ENCODE data around the gene ZNF446.
"Not testable (repeated sequence)": the region's sequence is repeated elsewhere in the genome, so short reads cannot be mapped to it uniquely, and the experiment has no call there.

Gene ZNF446

DNA sequence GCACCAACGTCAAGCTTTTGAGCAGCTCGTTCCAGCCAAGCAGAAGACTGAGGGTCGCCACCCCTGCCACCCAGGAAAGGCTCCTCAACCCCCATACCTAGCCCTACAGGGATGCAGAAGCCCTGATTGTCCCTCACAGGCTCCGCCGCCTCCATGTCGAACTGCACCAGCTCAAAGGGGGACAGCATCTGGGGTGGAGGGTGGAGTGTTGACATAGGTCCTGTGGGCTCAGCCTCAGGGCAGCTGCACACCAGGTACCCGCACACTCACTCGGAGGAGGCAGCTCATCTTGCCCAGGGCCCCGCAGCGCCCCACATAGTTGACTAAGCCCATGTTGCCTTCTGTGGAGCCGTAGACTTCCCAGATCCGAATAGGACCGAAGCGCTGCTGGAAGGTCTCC lies 24.1 kb downstream of the ZNF446 start:
- no peak for DNase-seq (ENCODE audit: low read depth)

DNA sequence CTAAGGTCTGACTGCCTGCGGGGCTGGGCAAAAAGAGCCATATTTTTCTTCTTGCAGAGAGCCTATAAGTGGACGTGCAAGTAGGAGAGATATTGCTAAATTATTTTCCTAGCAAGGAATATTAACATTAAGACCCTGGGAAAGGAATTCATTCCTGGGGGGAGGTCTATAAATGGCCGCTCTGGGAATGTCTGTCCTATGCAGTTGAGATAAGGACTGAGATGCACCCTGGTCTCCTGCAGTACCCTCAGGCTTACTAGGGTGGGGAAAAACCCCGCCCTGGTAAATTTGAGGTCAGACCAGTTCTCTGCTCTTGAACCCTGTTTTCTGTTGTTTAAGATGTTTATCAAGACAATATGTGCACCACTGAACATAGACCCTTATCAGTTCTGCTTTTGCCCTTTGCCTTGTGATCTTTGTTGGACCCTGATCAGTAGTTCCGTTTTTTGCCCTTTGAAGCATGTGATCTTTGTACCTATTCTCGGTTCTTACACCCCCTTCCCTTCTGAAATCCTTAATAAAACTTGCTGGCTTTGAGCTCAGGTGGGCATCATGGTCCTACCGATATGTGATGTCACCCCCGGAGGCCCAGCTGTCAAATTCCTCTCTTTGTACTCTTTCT lies 31.6 kb downstream of the ZNF446 start:
- DNase-seq (ENCODE audit: low read depth) = not testable (repeated sequence)

DNA sequence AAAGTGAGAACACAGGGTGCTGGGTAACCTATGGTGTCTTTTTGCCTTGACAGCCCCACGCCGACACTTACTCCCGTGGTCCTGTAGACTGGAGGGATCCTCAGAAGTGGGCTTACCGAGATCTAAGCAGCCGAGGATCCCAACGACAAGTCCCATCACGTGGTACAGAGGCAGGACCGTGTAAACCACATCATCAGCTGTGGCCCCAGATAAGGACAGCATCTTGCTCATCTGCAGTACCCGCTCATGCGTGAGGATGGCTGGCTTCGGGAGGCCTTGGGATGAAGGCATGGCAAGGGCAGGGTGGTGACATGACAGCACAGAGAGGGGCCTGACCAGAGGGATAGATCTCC lies 33.6 kb downstream of the ZNF446 start:
- DNase-seq (ENCODE audit: low read depth) = no peak

DNA sequence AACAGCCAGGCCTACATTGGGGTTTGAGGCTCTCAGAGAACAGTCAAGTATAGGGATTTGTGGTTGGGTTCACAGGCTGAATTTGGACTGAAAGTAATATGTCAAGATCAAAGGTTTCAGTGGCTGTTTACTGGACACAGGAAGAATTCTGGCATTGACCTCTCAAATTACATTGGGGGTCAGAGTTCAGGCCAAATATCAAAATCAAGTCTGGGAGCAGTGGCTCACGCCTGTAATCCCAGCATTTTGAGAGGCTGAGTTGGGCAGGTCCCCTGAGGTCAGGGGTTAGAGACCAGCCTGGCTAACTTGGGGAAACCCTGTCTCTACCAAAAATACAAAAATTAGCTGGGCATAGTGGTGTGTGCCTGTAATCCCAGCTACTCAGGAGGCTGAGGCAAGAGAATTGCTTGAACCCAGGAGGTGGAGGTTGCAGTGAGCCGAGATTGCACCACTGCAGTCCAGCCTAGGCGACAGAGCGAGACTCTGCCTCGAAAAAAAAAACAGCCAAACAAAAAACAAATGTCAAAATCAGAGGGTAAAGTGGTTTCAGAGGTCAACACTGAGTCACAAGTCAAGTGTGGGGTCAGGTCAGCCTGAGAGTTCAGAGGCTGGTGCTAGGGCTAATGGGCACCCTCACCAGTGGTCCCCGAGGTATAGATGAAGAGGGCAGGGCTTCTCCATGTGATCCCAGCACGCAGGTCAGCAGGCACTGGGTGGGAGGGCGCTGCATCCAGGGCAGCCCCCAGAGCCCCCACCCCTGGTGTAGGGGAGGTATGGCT lies 34.1 kb downstream of the ZNF446 start:
- no peak for DNase-seq (ENCODE audit: low read depth)

DNA sequence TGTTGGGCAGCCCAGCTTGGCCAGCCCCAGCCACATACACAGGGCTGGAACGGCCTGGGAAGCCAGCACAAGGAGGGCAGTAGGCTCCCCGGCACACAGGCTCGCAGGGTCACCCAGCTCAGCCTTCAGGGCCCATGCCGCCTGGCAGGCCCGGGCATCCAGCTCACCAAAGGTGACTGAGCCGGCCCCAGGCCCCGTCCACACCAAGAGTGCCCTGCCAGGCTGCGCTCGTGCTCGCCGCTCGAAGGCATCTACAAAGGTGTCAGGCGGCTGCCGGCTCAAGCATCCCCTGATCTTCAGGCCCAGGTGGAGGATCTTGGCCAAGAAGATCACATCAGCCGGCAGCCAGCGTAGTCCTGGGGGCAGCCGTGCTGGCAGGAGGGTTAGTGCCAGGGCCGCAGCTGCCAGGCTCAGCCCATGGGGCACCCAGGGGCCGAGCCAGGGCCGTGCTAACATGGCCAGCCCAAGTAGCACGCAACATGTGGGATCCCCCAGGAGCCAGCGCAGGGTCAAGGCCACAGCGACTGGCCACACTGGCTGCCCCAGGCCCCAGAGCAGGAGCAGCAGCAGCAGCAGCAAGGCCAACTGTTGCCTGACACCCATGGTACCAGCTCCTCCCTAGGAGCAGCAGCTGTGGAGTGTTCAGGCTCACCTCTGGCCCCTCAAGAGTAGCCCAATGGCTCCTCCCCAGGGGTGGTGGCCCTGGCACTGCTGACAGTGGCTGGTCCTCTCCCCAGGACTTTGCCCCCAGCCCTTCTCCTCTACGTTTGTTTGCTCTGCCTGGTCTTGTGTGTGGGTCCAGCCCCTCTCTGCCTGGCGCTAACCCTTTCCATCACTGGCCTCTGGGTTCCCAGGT lies 35.4 kb downstream of the ZNF446 start, which contains the start of gene SLC27A5:
Gene SLC27A5, minus strand, starts transcription at position 640 of the 856 bp plus-strand sequence. Its CDS starts 37 bp downstream, at position 603.
- DNase-seq (ENCODE audit: low read depth) = no peak

DNA sequence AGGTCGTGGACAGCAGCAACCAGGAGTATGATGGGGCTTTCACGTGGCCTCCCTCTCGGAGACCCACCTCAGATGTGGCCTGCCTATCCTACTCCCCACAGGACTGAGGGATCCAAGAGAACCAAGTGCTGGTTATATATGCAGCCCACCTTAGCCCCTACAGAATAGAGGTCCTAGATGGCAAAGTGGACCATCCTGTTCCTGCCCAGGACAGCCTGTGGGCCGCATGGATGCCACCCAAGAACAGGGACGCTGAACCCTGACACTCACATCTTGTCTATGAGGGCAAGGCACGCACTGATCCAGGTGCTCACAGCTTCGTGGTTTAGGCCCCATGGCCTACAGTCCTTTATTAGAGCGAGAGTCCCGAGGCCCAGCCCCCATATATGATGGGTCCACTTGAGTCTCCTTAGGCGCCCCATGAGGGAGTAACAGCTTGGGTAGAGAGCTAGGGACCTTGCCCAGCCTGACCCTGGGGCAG lies 37.1 kb downstream of the ZNF446 start:
- no peak for DNase-seq (ENCODE audit: low read depth)

DNA sequence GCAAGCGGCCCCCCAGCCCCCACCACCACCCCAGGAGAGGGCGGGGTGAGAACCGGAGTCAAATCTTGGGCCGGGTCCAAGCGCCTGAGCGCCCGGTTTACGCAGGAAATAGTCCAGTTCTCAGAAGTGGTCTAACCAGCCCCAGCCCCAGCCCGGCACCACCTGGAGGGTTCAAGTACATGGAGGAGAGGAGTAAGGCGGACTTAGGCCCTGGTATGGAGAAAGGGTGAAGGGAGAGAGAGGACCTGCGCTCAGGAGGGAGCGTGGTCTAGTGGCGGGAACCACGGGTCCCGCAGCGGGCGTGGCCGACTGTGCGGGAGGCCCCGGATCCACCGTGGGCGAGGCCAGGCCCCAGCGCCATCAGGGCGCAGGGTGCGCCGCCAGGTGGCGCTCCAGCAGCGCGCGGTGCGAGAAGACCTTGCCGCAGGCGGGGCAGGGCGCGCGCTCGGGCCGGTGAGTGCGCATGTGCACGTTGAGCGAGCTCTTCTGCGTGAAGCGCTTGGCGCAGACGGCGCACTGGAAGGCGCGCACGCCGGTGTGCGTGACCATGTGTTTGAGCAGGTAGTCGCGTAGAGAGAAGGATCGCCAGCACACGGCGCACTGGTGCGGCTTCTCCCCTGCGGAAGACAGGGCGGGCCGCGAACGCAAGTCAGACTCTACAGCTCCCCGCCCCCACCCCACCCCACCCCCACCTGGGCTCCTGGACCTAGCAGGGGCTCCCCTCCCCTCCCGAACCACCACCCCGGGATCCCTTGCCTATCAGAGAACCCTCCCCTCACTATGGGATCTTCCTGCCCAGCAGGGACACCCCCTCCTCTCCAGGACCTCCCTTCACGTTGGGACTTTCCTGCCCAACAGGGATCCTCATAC lies 37.8 kb downstream of the ZNF446 start:
- peak; percentile 85 for DNase-seq (ENCODE audit: low read depth)

DNA sequence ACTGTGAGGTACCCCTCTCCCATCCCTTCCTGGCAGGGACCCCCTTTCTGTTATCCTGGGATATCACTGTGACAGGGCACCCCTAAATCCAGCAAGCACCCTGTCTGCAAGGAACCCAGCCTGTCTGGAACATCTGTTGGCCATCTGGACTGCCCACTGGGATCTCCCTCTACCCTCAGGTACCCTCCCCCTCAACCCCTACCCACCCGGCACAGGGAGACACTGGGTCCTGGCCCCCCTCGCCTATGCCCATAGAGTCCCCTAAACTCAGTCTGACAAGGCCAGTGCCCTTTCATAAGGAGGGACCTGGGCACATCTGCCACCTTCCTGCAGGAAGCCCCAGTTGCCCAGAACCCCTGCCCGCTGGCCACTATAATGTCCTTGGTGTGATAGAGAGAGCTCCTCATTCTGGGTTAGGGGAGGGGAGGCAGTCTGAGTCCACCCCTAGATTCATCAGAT lies 38.4 kb downstream of the ZNF446 start:
- DNase-seq (ENCODE audit: low read depth) = no peak

DNA sequence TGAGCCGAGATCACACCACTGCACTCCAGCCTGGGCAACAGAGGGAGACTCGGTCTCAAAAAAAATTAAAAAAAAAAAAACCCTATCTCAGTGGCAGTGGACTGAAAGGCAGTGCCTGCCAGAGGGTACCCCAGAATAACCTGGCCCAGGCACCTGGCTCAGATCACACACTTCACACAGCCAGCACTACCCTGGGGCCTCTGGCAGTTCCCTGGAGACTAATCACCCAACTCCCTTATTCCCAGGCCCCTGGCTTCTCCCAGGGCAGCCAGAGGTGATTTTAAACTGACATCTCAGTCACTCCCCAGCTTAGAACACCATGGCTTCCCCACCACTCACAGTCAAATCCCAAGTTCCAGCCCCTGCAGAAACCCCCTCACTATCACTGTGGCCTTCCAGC lies 39.1 kb downstream of the ZNF446 start:
- no peak for DNase-seq (ENCODE audit: low read depth)

DNA sequence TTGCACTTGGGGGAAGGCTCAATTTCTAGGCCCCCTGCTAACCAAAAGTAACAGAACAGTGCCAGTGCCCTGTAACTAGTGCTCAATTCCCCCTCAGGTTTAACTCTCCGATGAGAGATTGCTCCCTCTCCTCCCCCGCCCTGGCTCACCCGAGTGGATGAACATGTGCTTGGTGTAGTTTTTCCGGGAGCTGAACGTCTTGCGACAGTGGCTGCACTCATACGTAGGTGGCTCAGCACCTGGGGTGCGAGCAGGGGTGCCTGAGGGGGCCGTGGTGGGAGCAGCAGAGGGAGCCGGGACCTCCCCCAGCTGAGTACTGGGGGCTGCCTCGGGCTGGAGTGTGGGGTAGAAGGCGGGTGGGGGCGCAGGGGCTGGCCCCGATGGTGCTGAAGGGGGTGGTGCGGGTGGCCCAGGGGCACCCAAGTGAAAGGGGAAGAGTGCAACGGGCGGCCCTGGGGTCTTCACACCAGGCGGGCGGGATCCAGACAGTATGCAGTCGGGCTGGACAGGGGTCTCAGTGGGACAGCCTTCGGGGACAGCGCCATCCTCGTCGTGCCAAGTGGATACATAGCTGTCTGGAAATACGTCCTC lies 40.2 kb downstream of the ZNF446 start:
- DNase-seq (ENCODE audit: low read depth) = no peak

DNA sequence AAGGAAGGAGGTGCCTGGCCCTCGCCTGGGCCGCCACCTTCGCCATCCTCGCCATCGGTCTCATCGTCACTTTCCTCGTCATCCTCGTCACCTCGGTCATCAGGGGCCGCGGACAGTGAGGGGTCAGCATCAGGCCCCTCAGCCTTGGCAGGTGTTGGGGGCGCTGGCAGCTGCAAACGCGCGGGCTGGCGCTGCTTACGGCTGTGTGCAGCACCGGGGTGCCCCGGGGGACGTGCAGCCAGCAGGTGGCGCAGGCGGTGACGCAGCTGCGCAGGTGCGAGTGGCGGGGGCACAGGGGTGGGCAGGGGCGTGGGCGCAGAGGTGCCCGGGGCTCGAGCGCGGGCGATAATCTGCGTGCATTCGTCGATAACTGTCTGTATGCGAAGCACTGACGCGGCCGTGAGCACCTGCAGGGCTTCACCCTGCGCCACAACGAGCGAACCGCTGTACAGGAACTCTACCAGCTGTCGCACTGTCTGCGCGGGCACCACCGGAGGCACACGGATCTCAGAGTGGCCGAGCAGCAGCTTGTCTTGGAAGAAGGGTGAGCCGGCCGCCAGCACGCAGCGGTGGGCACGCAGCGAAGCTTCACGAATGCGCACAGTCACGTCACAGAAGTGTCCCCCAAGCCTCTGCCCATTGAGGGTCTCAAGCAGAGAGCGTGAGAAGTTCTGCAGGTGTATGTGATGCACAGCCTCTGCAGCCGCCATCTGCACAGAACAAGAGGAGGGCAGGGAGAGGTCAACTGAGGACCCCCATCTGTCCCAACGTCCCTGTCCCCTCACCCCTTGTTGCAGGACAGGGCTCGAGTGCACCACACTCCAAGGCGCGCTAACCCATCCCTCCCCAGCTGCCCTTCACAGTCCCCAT lies 41.0 kb downstream of the ZNF446 start:
- no peak for DNase-seq (ENCODE audit: low read depth)

DNA sequence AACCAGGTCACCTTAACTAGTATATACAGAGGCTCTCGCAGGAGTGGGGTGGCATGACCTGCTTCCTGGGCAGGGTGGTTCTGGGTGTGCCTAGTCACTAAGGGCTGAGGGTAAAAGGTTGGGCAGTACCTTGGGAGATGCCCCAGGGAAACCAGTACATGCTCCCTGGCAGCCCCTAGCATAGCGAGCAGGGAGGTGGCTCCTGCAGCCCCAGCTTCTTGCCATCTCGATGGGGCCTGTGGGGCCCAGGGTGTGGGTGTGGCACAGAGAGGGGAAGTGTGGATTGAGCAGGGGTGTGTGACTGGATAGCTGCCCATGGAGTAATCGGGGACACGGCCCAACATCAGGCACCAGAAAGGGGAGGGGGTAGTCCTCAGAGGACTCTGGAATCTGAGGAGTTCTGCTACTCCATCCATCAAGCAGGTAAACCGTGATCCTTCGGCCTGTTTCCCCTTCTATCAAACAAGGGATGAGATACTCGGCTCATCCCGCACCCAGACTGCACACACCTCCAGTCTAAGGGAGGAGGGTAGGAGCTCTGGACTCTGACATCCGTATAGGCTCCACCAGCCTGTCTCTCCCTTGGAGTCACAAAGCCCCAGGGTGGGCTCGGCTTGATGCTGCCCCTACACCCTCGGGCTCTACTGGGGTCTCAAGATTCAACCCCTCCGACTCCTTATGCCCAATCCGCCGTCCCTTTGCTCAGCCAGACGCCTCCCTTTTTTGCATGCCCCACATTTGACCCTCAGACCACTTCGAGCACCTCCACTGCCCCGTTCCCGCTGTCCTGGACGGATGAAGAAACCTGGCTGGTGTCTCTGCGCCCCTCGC lies 42.3 kb downstream of the ZNF446 start:
- no peak for DNase-seq (ENCODE audit: low read depth)

DNA sequence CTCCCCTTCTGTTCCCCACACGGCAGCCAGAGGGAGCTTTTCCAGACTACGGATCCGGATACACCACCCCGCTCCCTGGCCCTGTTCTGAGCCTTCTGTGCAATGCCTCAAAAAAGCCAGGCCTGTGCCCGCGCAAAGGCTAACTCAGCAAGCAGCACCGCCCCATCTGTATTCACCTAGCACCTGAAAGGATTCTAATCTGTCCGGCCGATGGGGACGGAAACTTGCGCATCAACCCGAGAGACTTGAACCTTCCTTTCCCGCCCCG lies 42.9 kb downstream of the ZNF446 start:
- DNase-seq (ENCODE audit: low read depth) = peak; percentile 22

DNA sequence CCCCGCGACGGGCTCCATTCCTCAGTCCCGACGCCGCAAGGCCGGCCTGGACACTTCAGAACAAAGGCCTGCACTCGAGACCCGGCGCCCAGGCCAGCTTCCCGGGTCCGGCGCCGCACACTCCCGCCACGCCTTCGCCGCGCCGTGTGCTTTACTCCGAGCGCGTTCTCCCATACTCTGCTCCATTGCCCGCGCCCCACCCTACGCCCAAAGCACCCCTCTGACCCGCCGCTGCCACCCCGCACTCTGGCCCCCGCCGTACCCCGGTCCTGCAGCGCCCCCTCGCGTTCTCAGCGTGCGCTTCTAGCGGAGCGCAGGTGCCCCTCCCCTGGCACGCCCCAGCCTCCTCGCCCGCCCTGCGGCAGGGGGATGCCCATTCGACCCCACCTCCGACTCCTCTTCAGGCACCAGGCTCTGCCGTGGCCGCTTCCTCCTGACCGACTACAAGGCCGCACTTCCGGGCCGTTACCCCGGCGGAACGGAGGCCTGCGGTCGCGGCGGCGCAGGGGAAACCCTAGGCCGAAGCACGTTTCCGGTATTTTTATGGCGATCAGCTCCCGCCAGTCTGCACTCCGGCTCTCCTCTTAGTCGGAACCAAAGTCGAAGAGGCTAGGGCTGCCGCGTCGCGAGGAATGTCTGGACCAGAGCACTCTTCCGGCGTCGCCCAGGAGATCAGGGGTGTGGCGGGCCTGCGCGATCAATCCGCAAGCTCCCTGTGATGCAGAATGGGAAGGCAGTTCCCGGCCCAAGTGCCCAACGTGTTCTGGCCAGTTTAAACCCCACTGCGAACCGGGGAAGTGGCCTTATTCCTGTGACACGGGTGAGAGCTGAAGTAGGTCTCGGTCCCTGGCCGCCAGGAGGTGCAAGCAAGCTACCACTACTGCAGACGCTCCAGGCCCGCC lies 43.5 kb downstream of the ZNF446 start, which contains the start of gene ZBTB45:
Gene ZBTB45, minus strand, starts transcription at position 456 of the 902 bp plus-strand sequence. CDS start 2,137 bp downstream, outside the sequence.
- DNase-seq (ENCODE audit: low read depth) = peak; percentile 76

DNA sequence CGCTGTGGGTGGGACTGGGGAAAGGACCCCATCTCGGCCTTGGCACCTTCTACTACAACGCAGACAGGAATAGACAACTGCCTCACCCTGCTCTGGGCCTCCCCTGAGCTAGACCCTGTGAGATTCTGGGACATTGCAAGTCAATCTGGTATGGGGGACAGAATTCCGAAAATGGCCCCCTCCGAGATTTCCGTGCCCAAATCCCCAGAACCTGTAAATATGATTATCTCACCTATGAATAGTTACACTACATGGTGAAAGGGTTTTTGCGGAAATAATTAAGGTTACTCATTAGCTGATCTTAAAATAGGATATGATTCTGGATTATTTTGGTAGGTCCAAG lies 44.1 kb downstream of the ZNF446 start:
- DNase-seq (ENCODE audit: low read depth) = no peak

DNA sequence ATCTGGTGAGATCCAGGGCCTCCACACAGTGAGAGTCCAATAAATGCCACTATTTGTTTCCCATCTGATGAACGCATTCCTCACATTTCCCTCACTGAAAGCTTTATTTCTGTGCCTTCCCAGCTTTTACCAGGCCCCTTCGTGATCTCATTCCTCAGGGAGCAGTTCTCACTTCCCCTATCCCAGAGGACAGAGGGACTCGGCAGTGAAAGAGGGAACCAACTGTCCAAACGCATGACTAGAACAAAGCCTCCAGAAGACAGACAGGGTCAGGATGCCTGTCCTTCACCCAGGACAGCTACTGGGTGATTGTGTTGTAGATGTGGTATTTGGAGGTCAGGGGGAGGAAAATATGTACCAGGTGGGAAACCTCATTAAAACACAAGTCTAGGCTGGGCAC lies 45.5 kb downstream of the ZNF446 start:
- DNase-seq (ENCODE audit: low read depth) = no peak

DNA sequence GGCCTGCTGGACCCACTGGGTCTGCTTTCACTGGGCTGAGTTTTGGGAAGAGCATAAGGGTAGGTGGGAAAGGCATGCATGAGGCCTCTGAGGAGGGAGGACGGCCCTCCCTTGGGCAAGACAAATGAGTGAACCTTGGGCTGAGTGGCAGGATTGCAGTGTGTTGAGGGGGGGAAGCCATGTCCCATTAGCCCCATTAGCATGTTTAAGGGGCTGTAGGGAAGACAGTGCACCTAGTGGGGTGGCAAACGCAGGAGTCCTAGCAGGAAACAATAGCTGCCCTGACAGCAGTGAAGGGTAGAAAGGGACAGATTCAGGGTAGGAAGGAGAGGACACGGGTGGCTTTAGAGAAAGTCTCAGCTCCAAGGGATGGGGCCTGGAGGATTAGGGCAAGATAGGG lies 46.6 kb downstream of the ZNF446 start:
- no peak for DNase-seq (ENCODE audit: low read depth)

DNA sequence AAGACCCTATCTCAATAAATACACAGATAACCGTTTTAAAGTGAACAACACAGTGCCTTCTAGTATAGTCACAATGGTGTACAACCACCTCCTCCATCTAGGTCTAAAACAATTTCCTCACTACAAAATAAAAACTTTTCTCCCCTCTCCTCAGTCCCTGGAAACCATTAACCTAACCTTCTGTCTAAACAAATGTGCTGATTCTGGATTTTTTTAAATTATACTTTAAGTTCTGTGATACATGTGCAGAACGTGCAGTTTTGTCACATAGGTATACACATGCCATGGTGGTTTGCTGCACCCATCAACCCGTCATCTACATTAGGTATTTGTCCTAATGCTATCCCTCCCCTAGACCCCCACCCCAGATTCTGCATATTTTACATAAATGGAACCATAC lies 53.3 kb downstream of the ZNF446 start:
- DNase-seq (ENCODE audit: low read depth) = no peak

All from T-helper 22 cell (primary cell).